ENCODE data around the gene ACACA. TPM values are rescaled to one million over a fixed set of nuclear protein-coding genes. Genes with fewer than 3 reads are reported as not detected.
"Not testable (repeated sequence)": the region's sequence is repeated elsewhere in the genome, so short reads cannot be mapped to it uniquely, and the experiment has no call there.

The ACACA gene
- total RNA-seq: 10 to 100 TPM; 28.7 to 72.7 (median 42.2) TPM

DNA sequence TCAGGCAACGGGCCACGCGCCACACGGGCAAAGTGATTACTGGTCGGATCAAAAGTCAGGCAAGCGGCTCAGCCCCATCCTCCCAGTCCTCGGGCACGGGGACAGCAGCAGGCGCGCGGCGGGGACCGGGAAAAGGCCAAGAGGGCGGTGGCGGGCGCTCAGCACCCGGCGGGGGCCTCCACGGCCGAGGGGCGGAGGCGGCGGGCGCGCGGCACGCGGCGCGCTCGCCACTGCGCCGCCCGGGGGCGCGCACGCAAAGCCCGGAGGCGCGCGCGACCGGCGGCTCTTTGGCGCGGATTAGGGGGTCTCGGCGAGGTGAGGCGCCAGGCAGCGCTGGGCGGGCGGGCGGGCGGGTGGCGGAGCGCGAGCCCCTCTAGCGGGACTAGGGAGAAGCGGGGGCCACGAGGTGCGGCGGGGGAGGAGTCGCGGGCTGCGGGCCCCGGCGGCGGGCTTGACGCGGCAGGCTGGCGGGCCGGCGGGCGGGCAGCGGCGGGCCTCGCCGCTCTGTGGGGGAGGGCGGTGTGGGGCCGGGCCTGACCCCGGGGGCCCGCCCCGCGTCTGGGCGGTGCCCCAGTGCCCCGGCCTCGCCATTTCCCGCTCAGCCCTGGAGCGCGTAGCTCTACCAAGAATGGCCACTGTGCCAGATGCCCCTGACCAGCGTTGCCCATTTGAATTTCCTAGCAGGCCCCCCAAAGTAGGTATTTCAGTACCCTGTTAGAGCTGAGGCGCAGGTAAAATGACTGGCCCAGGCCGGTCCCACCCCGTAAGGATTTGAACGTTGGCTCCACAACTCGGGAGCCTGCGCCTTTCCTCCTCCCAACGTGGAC is at the start of gene ACACA, which contains the start of gene TADA2A:
Gene ACACA (minus strand): TSS at position 202 of the 827 bp plus-strand sequence. CDS start 537 bp downstream, outside the sequence.
Gene TADA2A (plus strand): TSS at position 252 of the 827 bp plus-strand sequence. CDS start 4,480 bp downstream, outside the sequence.
- DNase-seq (ENCODE audit: low spot score): peak; percentile 41
- TF ChIP-seq, protein P1, sequence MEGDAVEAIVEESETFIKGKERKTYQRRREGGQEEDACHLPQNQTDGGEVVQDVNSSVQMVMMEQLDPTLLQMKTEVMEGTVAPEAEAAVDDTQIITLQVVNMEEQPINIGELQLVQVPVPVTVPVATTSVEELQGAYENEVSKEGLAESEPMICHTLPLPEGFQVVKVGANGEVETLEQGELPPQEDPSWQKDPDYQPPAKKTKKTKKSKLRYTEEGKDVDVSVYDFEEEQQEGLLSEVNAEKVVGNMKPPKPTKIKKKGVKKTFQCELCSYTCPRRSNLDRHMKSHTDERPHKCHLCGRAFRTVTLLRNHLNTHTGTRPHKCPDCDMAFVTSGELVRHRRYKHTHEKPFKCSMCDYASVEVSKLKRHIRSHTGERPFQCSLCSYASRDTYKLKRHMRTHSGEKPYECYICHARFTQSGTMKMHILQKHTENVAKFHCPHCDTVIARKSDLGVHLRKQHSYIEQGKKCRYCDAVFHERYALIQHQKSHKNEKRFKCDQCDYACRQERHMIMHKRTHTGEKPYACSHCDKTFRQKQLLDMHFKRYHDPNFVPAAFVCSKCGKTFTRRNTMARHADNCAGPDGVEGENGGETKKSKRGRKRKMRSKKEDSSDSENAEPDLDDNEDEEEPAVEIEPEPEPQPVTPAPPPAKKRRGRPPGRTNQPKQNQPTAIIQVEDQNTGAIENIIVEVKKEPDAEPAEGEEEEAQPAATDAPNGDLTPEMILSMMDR (IDR thresholded peaks at IDR 0.05): no peak
- ATAC-seq (ENCODE audit: low FRiP score): peak; percentile 98

DNA sequence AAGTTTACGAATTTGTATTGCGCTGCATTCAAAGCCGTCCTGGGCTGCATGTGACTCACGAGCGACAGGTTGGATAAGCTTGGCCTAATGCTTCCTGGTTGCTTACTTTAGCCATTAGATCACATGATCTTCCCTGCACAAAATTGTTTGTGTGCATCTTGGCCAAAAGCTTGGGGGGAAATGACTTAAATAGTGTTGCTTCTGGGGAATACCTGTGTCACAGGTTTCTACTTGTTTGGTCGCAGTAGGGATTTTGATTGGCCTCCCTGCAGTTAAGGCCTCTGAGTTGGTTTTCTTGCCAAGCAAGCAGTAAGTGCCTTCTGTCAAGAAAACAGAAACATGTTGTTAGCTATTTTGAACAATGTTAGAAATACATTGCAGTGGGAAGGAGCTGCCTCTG is 43.5 kb upstream of the ACACA start:
- ATAC-seq (ENCODE audit: low FRiP score) (no peak), DNase-seq (ENCODE audit: low spot score) (no peak)
- TF ChIP-seq, protein P1 (IDR thresholded peaks at IDR 0.05): no peak

DNA sequence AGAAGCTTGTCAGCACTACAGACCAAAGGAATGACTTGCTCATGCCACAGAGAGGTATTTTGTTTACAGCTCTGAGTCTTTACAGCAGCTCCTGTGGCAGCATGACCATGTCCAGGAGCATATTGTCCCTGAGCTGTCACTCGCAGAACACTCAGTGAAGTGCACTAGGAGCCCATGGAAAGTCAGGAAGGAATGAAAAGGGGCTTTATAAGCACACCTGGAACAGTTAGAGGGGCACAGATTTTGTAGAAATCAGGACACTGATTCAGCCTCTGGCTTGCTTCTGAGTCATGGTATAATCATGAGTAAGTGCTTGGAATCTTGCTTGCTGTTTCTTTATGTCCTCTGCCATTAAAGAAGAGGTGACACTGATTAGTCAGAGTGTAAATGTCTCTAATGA is 41.0 kb upstream of the ACACA start:
- ATAC-seq (ENCODE audit: low FRiP score): no peak
- no peak for DNase-seq (ENCODE audit: low spot score)
- TF ChIP-seq, protein P1 (IDR thresholded peaks at IDR 0.05): no peak

DNA sequence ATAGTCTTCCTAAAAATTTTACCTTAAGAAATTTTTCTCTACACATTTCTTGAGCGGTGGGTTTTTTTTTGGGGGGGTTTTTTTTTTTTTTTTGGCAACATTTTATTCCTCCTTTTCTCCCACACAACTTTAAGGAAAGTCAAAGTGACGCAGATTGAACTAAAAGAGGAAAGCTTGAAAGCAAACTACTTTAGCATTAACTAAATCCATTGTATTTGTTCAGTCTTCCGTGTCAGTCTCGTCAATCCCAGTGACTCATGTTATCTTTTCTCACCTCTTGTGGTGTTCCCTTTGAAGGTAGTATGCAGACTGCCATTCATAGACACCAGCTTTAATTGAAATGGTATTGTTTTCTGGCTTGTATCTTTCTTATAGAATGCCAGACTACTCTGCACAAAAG is 39.4 kb upstream of the ACACA start:
- TF ChIP-seq, protein P1 (IDR thresholded peaks at IDR 0.05): no peak
- no peak for DNase-seq (ENCODE audit: low spot score)
- ATAC-seq (ENCODE audit: low FRiP score): no peak

DNA sequence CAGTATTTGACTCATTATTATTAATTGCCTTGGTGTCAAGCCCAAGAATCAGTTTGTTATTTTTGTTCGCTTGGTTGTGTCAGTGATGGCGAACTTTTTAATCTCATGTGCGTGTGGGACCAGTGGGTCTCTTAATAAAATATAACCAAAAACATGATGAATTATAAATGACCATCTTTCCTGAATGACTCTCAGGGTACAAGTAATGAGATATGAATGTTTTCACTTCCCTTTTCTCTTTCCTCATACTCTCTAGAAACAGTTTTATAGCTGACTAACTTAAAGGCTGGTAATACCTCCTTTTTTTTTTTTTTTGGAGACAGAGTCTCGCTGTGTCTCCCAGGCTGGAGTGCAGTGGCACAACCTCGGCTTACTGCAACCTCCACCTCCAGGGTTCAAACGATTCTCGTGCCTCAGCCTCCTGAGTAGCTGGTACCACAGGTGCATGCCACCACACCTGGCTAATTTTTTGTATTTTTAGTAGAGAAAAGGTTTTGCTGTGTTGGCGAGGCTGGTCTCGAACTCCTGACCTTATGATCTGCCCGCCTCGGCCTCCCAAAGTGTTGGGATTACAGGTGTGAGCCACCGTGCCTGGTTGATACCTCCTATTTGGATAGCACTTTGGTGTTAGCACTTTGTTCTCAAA is 34.9 kb upstream of the ACACA start:
- ATAC-seq (ENCODE audit: low FRiP score); DNase-seq (ENCODE audit: low spot score): not testable (repeated sequence)

DNA sequence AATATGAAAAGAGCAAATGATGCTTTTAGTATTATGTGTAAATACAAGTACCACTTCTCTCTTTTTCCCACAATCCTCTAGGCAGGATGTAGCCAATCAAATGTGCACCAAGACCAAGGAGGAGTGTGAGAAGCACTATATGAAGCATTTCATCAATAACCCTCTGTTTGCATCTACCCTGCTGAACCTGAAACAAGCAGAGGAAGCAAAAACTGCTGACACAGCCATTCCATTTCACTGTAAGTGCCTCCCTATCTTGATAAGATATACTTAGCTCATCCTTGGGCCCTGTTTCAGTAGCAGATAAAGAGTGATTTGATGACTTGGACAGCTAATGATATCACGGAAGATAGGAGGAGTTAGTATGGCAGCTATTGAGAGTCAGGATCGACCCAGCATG is 33.8 kb upstream of the ACACA start:
- TF ChIP-seq, protein P1 (IDR thresholded peaks at IDR 0.05): no peak
- ATAC-seq (ENCODE audit: low FRiP score) (no peak), DNase-seq (ENCODE audit: low spot score) (no peak)

DNA sequence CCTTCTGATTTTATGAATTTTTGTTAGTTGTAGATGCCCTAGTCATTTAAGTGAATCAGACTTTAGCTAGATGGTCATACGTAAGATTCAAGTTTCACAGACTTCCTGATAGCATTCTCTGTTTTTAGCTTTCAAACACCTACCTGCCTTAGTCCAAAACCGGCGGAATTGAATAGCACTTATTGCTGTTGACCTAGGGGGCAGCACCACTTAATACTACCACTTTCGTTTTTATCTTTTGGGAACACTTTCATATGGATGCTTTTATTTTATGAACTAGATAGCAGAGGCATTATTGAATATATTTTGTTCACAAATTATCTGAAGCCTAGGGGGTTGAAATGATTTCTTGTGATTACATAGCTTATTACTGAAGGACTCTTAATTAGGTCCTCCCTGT is 31.5 kb upstream of the ACACA start:
- DNase-seq (ENCODE audit: low spot score) (no peak), ATAC-seq (ENCODE audit: low FRiP score) (no peak)
- TF ChIP-seq, protein P1 (IDR thresholded peaks at IDR 0.05): no peak
